Activated CD4-positive, alpha-beta T cell treated with anti-CD3 and anti-CD28 coated beads, Interleukin-2, amount 50 U/mL, for 48 hours (primary cell): ENCODE measurements around the gene TRIM59.
A peak's percentile ranks its signal among the peaks of the same experiment; 100 is the strongest.

Experiments
- DNase-seq, 2 experiments: peaks; one replicate each; pipeline ENCODE4 v3.0.0-alpha.2; 2020

The TRIM59 gene

GRCh38 chr3:160402221-160403027, 47.2 kb downstream of the TRIM59 start:
- DNase-seq: no peak

DNA sequence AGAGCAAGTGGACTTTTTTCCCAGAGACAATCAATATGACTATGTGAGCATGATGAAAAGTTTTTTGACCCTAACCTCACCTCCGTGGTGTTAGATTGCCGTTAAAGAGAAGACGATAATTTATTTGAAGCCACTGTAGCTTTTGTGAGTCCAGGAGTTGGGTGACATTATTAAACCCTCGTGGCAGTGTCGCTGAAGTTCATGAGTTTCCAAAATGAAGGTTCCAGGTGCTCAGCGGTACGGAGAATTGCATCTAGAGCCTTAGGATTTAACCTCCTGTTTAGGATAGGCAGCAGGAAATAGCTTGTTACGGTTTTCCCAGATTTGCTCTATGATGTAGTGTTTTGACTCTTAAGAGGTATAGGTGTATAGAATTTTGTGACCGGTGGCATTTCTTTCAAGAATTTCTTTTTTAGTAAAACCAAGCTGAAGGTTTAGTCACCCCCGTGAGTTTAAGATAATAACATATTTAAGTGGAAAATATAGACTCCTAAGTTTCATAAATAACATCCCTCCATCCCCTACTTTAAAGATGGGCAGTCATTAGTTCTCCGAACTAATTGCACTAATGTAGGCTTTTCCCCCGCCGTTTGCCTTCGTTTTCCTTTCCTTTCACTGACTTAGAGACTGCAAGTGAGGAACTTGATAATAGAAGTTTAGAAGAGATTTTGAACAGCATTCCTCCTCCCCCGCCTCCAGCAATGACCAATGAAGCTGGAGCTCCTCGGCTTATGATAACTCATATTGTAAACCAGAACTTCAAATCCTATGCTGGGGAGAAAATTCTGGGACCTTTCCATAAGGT, 48.1 kb downstream of the TRIM59 start:
- DNase-seq: peak in 1 of 2 experiments; percentile 16

DNA sequence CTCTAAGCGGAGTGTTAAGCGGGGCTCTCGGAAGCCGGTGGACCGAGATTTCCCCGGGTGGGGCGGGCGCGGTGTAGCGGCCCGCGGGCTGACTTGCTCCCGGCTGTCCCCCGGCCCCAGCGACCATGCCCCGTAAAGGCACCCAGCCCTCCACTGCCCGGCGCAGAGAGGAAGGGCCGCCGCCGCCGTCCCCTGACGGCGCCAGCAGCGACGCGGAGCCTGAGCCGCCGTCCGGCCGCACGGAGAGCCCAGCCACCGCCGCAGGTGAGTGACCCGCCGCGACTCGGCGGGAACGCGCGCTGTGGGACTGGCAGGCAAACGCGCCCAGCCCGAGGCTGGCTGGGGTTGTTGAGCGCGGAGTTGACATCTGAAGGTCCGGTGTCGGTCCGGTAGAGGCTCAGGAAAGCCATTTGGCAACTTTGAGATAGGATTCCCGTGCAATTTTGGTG, 48.9 kb downstream of the TRIM59 start:
- DNase-seq: peak; percentile 13 to 29

DNA sequence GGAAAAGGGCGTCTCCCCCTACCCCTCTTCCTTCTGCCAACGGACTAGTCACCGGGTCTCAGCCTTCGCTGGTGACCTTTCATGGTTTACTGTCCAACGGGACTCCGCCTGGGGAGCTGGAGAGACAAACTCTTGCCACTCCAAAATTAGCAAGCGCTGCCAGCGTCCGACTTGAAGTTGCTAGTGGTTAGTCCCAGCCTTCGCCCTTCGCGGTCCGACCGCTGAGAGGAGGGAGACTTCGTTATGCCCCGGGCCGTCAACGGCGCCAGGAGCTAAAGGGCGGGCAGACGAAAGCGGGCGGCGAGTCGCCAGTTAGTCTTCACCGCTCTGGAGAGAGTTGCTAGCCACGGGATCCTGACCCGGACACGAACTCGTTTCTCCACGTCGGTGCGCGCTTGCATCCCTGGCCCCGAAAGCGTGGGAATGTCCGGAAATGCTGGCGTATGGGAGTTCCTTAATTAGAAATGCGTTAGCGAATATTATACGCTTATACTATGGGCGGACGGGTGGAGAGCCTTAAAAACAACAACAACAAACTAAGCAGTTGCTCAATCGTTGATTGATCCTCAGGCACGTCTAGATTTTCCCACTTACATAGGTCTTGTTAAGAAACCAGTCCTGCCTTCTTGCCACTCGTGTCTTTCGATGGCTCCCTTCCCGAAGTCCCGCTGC, 49.4 kb downstream of the TRIM59 start:
- peak; percentile 43 to 51 for DNase-seq

GRCh38 chr3:160399125-160400029, 50.2 kb downstream of the TRIM59 start, which contains the start of the genes IFT80 and SMC4:
Gene IFT80 (minus strand): TSS chr3:160399225. CDS start chr3:160384600, 14,625 bp downstream.
Gene SMC4 (plus strand): TSS chr3:160399650. CDS start chr3:160400827, 1,177 bp downstream.
- DNase-seq: peak; percentile 95 to 96

- DNase-seq: no peak
Observed at GRCh38 chr3:160398820-160399124, 50.8 kb downstream of the TRIM59 start.

- DNase-seq: no peak
Observed at GRCh38 chr3:160395297-160395696, 54.3 kb downstream of the TRIM59 start.

DNA sequence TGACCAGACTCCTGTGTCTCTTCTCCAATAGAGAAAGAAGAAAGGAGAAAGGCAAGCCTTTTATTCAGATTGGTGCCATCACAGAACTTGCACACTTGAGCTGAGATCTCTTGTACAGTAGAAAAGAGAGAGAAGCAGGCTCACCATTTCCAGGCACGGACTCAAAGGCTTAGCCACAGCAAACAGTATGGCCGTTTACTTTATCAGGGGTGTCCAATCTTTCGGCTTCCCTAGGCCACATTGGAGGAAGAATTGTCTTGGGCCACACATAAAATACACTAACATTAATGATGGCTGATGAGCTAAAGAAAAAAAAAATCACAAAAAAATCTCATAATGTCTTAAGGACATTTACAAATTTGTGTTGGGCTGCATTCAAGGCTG, 55.6 kb downstream of the TRIM59 start:
- DNase-seq: no peak

- DNase-seq: no peak
Observed at GRCh38 chr3:160393346-160394008, 56.1 kb downstream of the TRIM59 start.

DNA sequence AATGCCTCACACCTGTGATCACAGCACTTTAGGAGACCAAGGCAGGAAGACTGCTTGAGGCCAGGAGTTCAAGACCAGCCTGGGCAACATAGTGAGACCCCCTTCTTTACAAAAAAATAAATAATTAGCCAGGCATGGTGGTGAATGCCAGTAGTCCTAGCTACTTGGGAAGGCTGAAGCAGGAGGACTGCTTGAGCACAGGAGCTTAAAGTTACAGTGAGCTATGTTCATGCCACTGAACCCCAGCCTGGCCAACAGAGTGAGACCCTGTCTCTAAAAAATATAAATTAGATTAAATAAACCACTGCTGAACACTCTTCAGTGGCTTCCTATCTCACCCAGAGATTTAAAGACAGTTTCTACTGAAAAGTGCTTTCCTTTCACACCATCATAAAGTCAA, 56.8 kb downstream of the TRIM59 start:
- no peak for DNase-seq

- DNase-seq: no peak
Observed at GRCh38 chr3:160390565-160391138, 58.9 kb downstream of the TRIM59 start.
